DMS 273 (cell line): ENCODE data around the gene FLNC.

Experiments used
- DNase-seq: peaks from one replicate; lab custom pipeline; 2025; ENCODE audit not compliant: unreplicated experiment; lab: John Stamatoyannopoulos, UW

Gene FLNC

DNA sequence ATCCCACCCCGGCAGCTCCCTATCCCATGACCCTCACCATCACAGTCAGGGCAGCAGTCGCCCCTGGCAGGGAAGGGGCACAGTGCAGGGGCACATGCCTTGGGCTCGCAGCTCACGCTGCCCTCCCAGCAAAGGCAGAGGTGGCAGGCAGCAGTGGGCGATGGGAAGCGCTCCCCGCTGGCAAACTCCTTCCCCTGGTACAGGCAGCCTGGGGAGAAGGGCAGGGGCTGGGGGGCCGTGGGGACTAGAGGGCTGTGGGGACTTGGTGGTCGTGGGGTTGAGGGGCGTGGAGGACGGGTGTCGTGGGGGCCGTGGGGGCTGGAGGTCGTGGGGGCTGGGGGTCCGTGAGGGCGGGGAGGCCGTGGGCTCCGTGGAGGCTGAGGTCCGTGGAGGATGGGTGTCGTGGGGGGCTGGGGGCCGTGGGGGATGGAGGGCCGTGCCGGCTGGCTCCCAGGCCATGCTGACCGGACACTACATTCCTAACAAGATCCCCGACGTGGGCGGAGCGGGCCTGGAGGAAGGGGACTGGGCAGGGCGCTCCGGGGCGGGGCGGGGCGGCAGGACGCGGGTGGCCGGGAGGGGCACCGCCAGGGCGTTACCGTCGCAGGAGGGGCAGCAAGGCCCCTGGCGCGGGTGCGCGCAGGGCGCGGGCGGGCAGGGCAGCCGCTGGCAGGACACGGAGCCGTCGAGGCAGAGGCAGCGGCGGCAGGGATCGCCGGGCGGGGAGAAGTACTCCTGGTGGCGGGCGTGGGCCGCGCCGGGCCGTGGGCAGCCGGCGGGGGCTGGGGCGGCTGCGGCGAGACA is 60.3 kb downstream of the FLNC start:
- DNase-seq: peak; percentile 49

DNA sequence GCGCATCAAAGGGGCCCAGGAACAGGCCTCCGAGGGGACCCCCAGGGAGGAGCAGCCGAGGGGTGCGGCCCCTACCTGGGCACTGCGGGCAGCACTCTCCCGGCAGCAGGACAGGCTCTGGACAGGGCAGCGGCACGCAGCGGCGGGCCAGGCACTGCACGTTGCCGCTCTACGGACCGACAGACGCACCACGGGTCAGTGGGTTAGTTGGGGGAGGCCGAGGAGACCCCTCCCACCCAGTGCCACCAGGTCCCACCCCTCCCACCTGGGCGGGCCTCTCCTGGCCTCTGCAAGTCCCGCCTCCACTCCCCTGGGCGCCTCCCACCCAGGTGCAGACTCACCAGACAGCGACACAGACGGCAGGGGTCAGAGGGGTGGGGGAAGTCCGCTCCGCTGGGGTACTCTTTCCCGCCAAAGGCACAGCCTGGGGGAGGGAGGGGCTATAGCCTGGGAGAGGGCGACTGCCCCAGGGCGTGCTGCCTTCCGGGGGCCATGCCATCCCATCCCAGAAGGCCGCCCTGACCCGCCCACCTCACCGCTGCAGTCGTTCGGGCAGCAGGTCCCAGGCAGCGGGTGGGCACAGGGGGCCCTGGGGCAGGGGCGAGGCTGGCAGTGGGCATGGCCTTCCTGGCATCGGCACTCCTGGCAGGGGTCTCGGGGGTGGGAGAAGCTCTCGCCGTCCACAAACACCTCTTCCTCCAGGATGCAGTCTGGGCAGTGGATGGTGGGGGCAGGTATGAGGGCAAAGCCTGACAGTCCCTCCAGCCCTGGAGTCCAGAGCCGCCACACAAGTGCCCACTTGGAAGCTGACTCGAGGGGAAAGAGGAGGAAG is 61.1 kb downstream of the FLNC start:
- DNase-seq: no peak

DNA sequence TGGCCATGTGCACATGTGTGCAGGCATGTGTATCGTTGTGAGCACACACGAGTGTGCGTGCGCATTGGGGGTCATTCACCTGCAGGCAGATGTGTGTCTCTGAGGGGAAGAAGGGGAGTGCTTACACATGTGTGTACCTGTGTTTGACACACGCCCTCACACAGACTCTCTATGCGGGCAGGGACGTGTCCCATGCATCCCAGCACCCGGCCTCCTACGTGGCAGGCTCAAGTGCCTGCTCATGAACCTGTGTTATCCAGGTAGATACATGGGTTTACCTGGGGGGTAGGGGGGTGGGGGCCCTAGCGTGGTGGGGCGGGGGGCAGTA is 61.7 kb downstream of the FLNC start:
- no peak for DNase-seq

DNA sequence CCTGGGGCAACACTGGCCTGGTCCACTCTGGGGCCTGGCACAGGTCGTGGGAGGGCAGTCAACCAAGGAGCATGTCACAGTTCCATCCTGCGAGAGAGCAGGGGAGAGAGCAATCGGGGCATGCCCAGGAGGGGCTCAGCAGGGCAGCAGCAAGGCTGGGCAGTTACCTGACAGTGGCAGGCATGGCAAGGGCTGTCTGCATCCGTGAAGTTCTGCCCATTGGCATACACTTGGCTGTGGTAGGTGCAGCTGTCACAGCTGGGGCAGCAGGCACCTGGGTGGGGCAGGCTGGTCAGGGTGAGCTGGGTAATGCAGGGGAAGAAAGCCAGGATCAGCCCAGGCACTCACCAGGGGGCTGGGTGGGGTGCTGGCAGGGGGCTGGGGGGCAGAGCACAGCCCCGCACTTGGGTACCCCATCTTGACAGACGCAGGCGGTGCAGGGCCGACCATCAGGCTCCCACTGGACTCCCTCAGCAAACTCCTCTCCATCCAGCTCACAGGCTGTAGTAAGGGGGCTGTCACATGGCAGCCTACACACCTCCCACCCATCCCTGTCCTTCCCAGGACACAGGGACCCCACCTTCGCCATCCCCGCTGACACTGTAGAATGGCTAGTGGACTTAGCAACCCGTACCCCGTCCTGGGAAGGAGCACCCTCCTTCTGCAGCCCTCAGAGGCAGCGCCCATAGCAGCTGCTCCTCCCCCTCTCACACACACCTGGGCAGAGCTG is 62.5 kb downstream of the FLNC start:
- DNase-seq: no peak

DNA sequence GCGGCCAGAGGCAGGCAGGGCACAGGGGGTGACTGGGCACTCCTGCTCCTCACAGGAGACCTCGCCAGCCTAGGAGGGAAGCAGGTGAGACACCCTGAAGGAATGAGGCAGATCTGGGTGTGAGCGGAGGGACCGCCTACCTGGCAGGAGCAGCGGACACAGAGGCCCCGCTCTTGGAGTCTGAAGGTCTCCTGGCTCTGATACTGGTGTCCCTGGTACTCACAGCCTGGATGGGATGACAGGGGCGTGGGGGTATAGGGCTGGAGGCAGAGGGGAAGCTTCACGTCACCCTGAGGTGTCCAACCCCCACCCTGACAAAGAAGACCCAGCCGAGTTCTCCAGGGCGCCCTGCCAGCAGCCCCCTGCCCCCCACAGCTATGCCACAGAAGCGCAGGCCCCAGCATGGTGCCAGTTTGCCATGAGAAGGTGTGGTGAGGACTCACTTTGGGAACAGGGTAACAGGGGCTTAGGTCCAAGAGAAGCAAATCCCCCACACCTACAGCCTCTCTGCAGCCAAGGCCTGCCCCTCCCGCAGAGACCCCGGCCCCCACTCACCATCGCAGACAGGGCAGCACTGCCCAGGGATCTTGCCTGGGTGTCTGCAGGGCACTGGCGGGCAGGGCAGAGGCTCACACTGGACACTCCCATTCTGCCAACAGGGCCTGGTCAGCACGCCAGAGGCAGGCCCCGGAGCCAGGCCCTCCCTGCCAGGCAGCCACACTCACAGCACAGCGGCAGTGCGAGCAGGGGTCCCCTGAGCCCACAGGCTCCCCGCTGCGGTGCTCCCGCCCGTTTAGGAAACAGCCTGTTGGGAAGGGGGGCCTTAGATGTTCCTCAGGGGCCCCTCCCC is 63.3 kb downstream of the FLNC start:
- DNase-seq: no peak

DNA sequence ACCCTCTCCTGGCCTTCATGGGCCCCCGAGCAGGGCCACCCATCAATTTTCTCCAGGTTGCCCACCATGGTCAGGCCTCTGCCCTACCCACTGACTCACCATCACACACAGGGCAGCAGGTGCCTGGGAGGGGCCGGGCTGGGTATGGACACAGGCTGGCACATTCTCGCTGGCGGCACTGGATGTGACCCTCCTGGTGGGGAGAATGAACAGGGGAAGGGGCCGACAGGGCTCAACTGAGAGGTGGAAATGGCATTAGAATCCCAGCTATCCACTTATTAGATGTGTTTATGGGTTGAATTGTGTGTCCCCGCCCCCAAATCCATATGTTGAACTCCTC is 63.9 kb downstream of the FLNC start:
- no peak for DNase-seq

DNA sequence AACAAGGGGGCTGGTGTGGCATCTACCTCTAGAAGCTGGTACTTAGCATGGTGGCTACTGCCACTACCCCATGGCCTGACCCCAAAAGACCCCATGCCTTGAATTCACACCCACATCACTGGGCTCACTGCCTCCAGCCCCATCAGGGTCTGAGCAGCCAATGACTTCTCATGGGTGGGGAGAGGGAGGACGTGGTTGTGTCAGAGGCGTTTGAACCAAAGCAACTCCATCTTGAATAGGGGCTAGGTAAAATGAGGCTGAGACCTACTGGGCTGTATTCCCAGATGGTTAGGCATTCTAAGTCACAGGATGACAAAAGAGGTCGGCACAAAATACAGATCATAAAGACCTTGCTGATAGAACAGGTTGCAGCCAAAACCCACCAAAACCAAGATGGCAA is 65.1 kb downstream of the FLNC start:
- DNase-seq: no peak

DNA sequence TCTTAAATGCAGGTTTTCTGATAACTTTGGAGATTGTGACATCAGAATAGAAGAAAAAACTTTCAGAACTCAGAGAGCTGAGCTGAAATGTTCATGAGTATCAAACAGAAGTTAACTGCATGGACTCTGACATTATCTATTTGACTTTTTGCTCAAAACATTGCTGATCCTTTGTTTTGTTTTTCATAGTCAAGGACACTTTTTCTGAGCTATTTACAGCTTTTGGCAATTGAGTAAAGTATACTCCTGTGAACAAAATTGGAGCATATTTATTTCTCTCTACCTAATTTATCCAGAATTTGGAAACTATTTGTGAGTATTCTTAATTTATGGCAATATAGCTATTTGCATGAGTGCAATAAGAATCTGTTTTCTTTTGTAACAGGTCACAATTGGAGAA is 69.2 kb downstream of the FLNC start:
- DNase-seq: no peak

DNA sequence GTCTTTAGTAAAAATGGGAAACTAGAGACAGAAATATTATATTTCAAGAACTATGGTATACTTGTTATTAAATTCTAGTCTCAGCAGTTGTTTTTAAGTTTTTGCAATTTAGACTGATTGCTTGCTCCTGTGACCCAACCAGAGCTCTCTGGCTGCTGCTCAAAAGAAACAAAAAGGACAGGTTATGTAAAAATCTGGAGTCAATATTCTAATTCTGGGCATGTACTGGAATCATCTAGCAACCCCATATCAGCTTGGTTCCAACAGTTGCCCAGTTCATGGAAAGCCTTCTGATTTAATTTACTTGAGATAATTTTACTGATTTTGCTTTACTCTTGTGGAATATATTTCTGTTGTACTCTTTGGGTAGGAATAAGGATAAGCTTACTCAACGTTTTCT is 70.0 kb downstream of the FLNC start:
- DNase-seq: no peak

DNA sequence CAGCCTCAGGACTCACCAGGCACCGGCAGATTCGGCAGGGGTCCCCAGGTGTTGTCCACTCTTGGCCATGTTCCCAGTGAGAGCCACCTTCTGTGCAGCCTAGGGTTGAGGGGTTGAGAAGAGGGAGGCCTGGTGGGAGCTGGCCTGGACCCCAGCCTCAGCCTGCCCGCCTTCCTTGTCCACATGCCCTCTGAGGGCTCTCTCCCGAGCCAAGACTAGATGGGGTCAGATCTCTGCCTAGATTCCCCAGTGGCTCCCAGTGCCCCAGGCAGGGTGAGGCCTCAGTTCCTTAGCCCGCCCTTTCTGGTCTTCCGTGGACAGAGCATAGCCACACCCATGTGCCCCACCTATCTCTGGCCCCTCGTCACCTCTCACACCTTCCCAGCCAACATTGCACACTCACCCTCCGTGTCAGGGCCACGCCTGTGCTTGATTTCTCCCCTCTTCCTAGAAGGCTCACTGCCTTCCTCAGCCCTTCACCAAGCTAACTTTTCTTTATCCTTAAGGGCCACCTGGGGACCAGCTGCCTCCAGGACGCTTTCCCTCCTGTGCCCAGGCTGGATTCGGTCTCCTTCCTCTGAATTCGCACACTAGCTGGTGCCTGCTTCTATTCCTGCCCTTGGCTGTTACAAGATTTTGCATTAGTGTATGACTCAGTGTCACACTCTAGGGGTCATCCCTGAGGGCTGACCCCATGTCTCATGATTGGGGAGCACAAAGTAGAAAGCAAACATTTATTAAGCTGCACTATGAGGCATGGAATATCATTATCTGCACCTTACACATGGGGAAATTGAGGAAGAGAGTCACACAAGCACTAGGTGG is 72.8 kb downstream of the FLNC start:
- no peak for DNase-seq

DNA sequence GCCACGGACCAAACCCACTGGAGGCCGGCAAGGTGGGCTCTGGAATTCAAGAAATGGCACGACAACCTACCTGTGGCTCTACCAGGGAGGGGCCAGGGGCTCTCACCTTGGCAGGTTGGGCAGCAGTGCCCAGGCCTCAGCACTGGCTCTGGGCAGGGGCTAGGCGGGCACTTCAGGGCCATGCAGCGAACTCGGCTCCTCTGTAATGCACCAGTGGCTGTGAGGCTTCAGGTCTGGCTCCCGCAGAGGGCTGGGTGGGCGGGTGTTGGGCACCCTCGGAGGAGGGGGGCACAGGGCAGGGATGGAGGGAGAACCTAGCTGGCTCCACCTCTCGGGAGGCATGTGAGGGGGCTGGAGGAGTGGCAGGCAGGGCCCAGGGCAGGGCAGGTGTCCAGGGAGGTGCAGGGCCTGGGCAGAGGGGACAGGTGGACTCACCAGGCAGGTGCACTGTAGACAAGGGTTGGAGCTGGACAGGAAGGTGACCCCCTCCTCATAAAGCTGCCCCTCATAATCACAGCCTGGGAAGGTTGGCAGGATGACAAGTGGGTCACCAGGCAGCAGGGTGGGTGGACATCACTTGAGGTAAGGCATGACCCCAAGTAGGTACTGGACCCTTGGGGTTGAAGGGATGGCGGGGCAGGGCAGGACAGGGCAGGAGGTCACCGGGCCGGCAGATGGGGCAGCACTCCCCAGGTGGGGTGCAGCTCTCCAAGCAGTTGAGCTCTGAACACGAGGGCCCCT is 73.6 kb downstream of the FLNC start:
- DNase-seq: no peak

DNA sequence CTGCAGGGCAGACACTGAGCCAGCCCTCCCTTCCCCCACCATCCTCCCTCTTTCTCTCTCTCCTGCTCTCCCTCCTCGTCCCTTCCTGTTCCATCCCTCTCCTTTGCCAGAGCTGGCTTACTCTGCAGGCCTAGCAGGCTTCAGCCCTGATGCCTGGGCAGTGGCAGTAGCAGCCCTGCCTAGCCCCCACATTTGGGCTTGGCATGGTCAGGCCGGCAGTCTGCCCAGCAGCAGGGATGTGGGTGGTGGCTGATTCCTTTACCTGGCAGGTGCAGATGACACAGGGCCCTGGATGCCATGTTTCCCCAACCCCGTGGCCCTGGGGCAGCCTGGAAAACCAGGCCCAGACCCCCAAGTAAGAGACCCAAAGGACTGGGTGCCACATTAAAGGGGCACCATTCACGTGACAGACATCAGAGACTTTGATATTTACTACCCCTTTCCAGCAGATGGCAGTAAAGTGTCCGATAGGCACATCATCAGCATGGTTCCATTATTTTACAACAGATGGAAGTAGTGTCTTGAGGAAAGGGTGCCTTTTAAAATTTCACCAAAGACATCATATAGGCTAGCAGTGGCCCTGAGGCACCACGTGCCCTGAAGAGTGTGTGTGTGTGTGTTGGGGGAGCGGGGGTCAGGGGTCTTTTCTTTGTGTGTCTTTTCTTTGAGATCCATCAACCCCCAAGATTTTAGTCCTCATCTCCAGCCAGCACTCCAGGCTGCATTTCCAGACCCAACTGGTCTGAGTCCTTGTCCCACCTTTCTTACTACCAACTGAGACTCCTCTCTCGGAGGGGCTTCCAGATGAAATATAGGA is 74.4 kb downstream of the FLNC start:
- DNase-seq: peak; percentile 90

DNA sequence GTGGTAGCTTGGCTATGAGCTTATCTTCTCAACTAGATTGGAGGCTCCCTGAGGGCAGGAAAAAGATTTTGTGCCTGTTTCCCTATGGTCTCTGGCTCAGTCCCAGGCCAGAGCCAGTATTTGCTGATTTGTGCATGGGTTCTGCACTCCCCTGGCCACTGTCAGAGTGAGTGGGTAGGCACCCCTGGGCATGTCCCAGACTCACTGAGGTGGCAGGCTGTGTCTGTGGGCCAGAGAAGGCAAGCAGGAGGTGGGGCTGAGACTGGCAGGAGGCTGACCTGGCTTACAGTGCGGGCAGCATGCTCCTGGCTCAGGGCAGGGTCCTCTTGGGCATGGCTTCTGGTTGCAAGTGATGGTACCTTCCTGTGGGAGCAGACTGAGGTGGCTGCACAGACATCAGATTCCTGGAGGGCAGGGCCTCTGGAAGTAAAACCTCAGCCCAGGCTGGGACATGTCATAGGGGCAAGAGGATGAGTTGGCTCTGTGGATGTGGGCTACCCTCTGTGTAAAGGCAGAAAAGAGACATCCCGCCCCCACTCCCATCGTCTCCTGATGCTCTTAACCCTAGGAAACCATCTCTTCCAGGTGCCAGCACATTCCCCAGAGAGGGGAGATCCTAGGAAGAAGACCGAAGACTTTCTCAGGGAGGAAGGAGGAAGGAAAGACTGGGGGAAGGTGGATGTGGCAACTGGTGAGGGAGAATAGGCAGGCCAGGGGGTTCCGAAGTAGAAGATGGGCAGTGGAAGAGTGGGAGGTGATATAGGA is 76.0 kb downstream of the FLNC start:
- no peak for DNase-seq

DNA sequence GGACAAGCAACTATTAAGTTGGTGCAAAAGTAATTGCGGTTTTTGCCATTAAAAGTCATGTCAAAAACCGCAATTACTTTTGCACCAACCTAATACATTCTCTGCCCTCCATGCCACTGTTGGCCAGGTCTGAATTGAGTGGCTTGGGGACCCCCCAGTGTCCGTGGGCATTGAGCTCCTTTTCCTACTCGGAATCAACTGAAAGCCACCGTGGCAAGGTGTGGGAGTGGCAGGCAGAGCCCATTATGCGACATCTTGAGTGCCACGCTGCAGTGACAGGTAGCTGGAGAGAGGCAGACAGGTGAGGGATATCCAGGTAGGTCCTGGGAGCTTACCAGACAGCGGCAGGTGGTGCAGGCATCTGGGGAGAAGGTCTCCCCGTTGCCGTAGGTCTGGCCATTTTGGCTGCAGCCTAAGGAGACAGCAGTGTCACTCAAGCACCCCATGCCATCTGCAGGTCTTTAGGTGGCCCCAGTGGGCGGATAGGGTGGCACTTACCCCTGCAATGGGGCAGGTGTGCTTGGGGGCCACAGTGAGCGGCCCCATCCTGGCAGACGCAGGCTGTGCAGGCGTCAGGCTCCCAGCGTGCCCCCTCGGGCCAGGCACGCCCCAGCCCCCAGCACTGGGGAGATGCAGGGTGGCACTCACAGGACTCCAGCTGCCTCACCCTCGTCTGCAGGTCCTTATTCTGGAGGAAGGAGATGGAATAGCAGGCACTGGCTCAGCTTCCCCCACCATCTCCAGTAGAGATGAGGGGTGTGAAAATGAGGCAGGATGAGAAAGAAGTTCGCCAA is 76.8 kb downstream of the FLNC start:
- DNase-seq: no peak
